GM12878 (cell line): ENCODE measurements around the gene AP4E1. TPM values are rescaled to one million over a fixed set of nuclear protein-coding genes. Genes with fewer than 3 reads are reported as not detected.

Source experiments
- ATAC-seq: fragments of 200-7000 bp; cut with Tn5 transposase; 3 replicates; pipeline ENCODE4 v1.9.1; 2020; ENCODE audit warnings: mild to moderate bottlenecking, moderate library complexity
- BruUV-seq: library from RNA; stranded (reverse); fragments of 400-500 nt; replicated peaks from 2 replicates; lab custom pipeline; 2021; lab: Mats Ljungman, UMichigan
- CTCF ChIA-PET: fragments of 300-600 bp; sonication (Branson Sonifier 250); formaldehyde crosslinking; extraction: SDS; loops from one replicate; lab custom pipeline; 2021; ENCODE audit warnings: inconsistent platforms; lab: Yijun Ruan, JAX
- POLR2A ChIA-PET: fragments of 350-600 bp; formaldehyde crosslinking; extraction: SDS; loops from one replicate; lab custom pipeline; 2021; ENCODE audit warnings: inconsistent platforms; lab: Charles Lee
- RAD21 ChIA-PET: fragments of 300-600 bp; sonication (Branson Sonifier 250); formaldehyde crosslinking; loops from one replicate; lab custom pipeline; 2023; ENCODE audit warnings: antibody characterized with exemption; ENCODE audit not compliant: unreplicated experiment; lab: Charles Lee
- SMC1A ChIA-PET: fragments of 300-600 bp; sonication (Branson Sonifier 250); formaldehyde crosslinking; loops from one replicate; lab custom pipeline; 2023; ENCODE audit not compliant: unreplicated experiment, uncharacterized antibody; lab: Charles Lee
- DNase-seq: peaks from one replicate; pipeline ENCODE4 v3.0.0-alpha.2; 2011; ENCODE audit warnings: low read depth, low spot score
- FAIRE-seq: peaks from 3 replicates; lab custom pipeline; 2011; peaks lifted over from hg19 to GRCh38; lab: Jason Lieb, UNC
- H2AFZ ChIP-seq: 2 replicates; pipeline ENCODE4 v1.6.0; 2011; ENCODE audit warnings: low read depth, low read length, control low read depth; ENCODE audit not compliant: control insufficient read depth
- H3K27ac ChIP-seq: 2 replicates; pipeline ENCODE4 v1.5.1; 2011; ENCODE audit warnings: control low read depth; ENCODE audit not compliant: control insufficient read depth, insufficient read depth
- H3K27me3 ChIP-seq, 2 experiments: replicated peaks in 1 of 2; 2 replicates each; pipeline versions ENCODE4 v1.6.0 to v1.6.1; 2011; ENCODE audit warnings: low read length in 1 of 2; ENCODE audit not compliant: control insufficient read depth in 2 of 2, insufficient read depth in 2 of 2
- H3K36me3 ChIP-seq, 2 experiments: 2 replicates each; pipeline ENCODE4 v1.5.1; 2011; ENCODE audit warnings: low read length in 1 of 2; ENCODE audit not compliant: control insufficient read depth in 2 of 2, insufficient read depth in 2 of 2
- H3K4me1 ChIP-seq: 2 replicates; pipeline ENCODE4 v1.6.1; 2011; ENCODE audit warnings: mild to moderate bottlenecking, low read length, moderate library complexity, mixed read lengths; ENCODE audit not compliant: control insufficient read depth, insufficient read depth
- H3K4me2 ChIP-seq: 2 replicates; pipeline ENCODE4 v1.6.0; 2011; ENCODE audit warnings: control low read depth; ENCODE audit not compliant: control insufficient read depth, insufficient read depth
- H3K4me3 ChIP-seq: fragments of 200-600 bp; sonication (generic); 2 replicates; pipeline ENCODE4 v1.5.1; 2016
- H3K79me2 ChIP-seq: 2 replicates; pipeline ENCODE4 v1.6.0; 2011; ENCODE audit warnings: low read length; ENCODE audit not compliant: control insufficient read depth, insufficient read depth
- H3K9ac ChIP-seq: 2 replicates; pipeline ENCODE4 v1.8.0; 2011; ENCODE audit warnings: low read length, control low read depth, mixed read lengths; ENCODE audit not compliant: control insufficient read depth, insufficient read depth
- H3K9me3 ChIP-seq: replicated peaks from 3 replicates; pipeline ENCODE4 v1.5.1; 2011; ENCODE audit warnings: mild to moderate bottlenecking, low read length; ENCODE audit not compliant: control insufficient read depth, insufficient read depth
- H4K20me1 ChIP-seq: 2 replicates; pipeline ENCODE4 v1.6.0; 2011; ENCODE audit not compliant: control insufficient read depth, insufficient read depth
- BCLAF1 ChIP-seq: fragments of 450-650 bp; IDR thresholded peaks from 2 replicates; pipeline ENCODE4 v1.6.1; 2017; ENCODE audit warnings: antibody characterized with exemption, mild to moderate bottlenecking, moderate library complexity
- CREB1 ChIP-seq: IDR thresholded peaks from 2 replicates; pipeline ENCODE4 v1.6.1; 2012; ENCODE audit warnings: low read depth, mild to moderate bottlenecking, inconsistent platforms
- IRF5 ChIP-seq: fragments of 450-650 bp; IDR thresholded peaks from 2 replicates; pipeline ENCODE4 v1.6.1; 2017; ENCODE audit warnings: borderline replicate concordance
- JUND ChIP-seq: IDR thresholded peaks from 2 replicates; pipeline ENCODE4 v1.6.1; 2012; ENCODE audit warnings: low read depth, mild to moderate bottlenecking, low read length, improper control_type of control experiment, moderate library complexity
- NFXL1 ChIP-seq: fragments of 450-650 bp; IDR thresholded peaks from 2 replicates; pipeline ENCODE4 v1.6.1; 2017; ENCODE audit warnings: antibody characterized with exemption, mild to moderate bottlenecking, borderline replicate concordance
- NKRF ChIP-seq: fragments of 450-650 bp; conservative IDR thresholded peaks from 2 replicates; pipeline ENCODE4 v1.6.1; 2017; ENCODE audit warnings: mild to moderate bottlenecking, moderate library complexity
- RUNX3 ChIP-seq: IDR thresholded peaks from 2 replicates; pipeline ENCODE4 v1.6.1; 2012; ENCODE audit warnings: low read length, inconsistent platforms
- SP1 ChIP-seq: IDR thresholded peaks from one replicate; pipeline ENCODE4 v1.6.1; 2011; ENCODE audit warnings: low read depth, low read length
- TAF1 ChIP-seq: IDR thresholded peaks from 2 replicates; pipeline ENCODE4 v1.6.1; 2011; ENCODE audit warnings: mild to moderate bottlenecking, low read depth, low read length, borderline replicate concordance
- ZBTB11 ChIP-seq: fragments of 450-650 bp; formaldehyde crosslinking; IDR thresholded peaks from 2 replicates; pipeline ENCODE4 v1.5.0; 2022; ENCODE audit warnings: mild to moderate bottlenecking, missing genetic modification characterization
- ZBTB4 ChIP-seq: fragments of 450-650 bp; formaldehyde crosslinking; IDR thresholded peaks from 2 replicates; pipeline ENCODE4 v1.4.0; 2022; ENCODE audit warnings: mild to moderate bottlenecking, moderate library complexity
- in situ Hi-C: fragments of 300-500 bp; cut with MboI; formaldehyde crosslinking; loops from 9 replicates; pipeline ENCODE4 v1.14.3; 2018; ENCODE audit warnings: mixed read lengths
- intact Hi-C: fragments of 100-400 bp; cut with micrococcal nuclease; formaldehyde crosslinking; loops from one replicate; pipeline ENCODE4 v1.14.2; 2022; ENCODE audit not compliant: unreplicated experiment
- polyA plus RNA-seq, 11 experiments: library from polyadenylated mRNA; depleted of rRNA in 4 of 11; unstranded in 6 of 11; stranded (reverse) in 5 of 11; fragments of >200 nt; fragmentation: Nextera tagmentation in 4 of 11; fragmentation: Illumina TruSeq in 1 of 11; extraction: Ambion mirVana in 4 of 11; extraction: Trizol in 1 of 11; gene quantifications; 1 replicate in 1 of 11; 2 replicates in 10 of 11; pipeline versions ENCODE4 v1.2.1 to v1.2.3, GENCODE V29; 2011 to 2016; ENCODE audit warnings: inconsistent platforms in 2 of 11, missing spikeins in 2 of 11, low read depth in 1 of 11
- total RNA-seq, 4 experiments: library from RNA; depleted of rRNA in 3 of 4; stranded (reverse); fragments of >200 nt in 3 of 4; fragmentation: Illumina TruSeq in 1 of 4; extraction: Trizol in 1 of 4; gene quantifications; 2 replicates each; pipeline versions ENCODE4 v1.2.1 to v1.2.3, GENCODE V29; 2013 to 2021

Gene AP4E1
- total and polyA plus RNA-seq, 10 of the 15 experiments (the other 5 are each of a cell fraction or from before 2014, with no cell fraction given), result 1.2 to 11.4 (median 6.7) TPM

GRCh38 chr15:50971115-50971514 is 62.6 kb downstream of the AP4E1 start:
- RAD21 ChIA-PET, result no interaction called here

More at GRCh38 chr15:50971115-50971514, 62.6 kb downstream of the AP4E1 start:
- Histone ChIP-seq H3K4me2 (no peak overlapping the region), H3K4me3 (no peak overlapping the region), H4K20me1 (no peaks in the 10 kb centered on the region), H3K79me2 (no peaks in the 10 kb centered on the region), H3K27ac (no peak overlapping the region; the same call in 1 of the 2 replicates), H3K36me3 (peaks cover 3 to 5% of the 10 kb centered on the region in 2 experiments; a peak in 3 of 4 replicates), H3K9ac (no peak overlapping the region), H3K27me3 (no peaks in the 10 kb centered on the region), H3K9me3 (peaks cover 12% of the 10 kb centered on the region), H2AFZ (no peak overlapping the region), H3K4me1 (no peaks in the 10 kb centered on the region)
- SMC1A ChIA-PET, result interaction anchor here (1.1 kb wide), 1 partner anchor 11 kb away, joined by 3 read pairs; no protein-coding TSS in a partner anchor
- in situ Hi-C loops (no loop called here), intact Hi-C loops (no loop called here)
- FAIRE-seq, result no peak
- DNase-seq, result no peak
- CTCF ChIA-PET, result no interaction called here
- POLR2A ChIA-PET, result interaction anchor here (0.6 kb wide), 1 partner anchor 68 kb away, joined by 3 read pairs; no protein-coding TSS in a partner anchor
- TF ChIP-seq NFXL1 (no peak), JUND (no peak), ZBTB11 (CRISPR knock-in tag) (no peak), NKRF (no peak), ZBTB4 (CRISPR knock-in tag) (no peak), BCLAF1 (no peak), TAF1 (no peak), RUNX3 (no peak), SP1 (no peak), IRF5 (no peak), CREB1 (no peak)
- no TSS peak for BruUV-seq
- ATAC-seq, result no peak
